BLaER1 (cell line): ENCODE measurements around the gene RIMKLA.

Experiments used
- H3K27ac ChIP-seq: shearing (Covaris generic); formaldehyde crosslinking; 2 replicates; pipeline ENCODE4 v1.8.1; 2022
- H3K27me3 ChIP-seq: shearing (Covaris generic); formaldehyde crosslinking; 2 replicates; pipeline ENCODE4 v1.8.1; 2022
- H3K36me3 ChIP-seq: shearing (Covaris generic); formaldehyde crosslinking; 2 replicates; pipeline ENCODE4 v1.8.1; 2022
- H3K4me1 ChIP-seq: shearing (Covaris generic); formaldehyde crosslinking; 2 replicates; pipeline ENCODE4 v1.8.1; 2022
- H3K4me2 ChIP-seq: shearing (Covaris generic); formaldehyde crosslinking; 2 replicates; pipeline ENCODE4 v1.8.1; 2022
- H3K4me3 ChIP-seq: shearing (Covaris generic); formaldehyde crosslinking; 2 replicates; pipeline ENCODE4 v1.8.1; 2022
- H3K9ac ChIP-seq: shearing (Covaris generic); formaldehyde crosslinking; 2 replicates; pipeline ENCODE4 v1.8.1; 2022
- H3K9me3 ChIP-seq: shearing (Covaris generic); formaldehyde crosslinking; 2 replicates; pipeline ENCODE4 v1.8.1; 2022
- H4K20me1 ChIP-seq: shearing (Covaris generic); formaldehyde crosslinking; 2 replicates; pipeline ENCODE4 v1.8.1; 2022
- Cebpa-rat ChIP-seq: shearing (Covaris generic); IDR thresholded peaks from 2 replicates; pipeline ENCODE4 v1.8.1; 2022

The RIMKLA gene

DNA sequence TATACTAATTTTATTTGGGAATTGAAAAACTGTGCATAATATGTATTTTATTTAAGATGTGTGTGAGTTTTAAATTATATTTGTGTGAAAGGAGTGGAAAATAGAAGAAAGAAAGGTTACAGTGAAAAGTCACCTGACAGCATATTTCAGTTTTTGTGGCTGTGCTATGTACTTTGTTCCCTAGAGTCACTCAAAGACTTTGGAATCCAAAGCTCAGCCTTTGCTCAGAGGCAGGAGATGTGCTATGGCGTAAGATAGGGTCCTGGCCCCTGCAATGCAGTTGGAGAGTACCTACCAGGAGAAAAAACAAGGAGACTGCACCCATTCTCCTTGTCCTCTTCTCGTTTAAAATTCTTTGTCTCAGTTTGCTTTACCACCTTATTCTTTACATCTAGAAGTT lies 85.4 kb downstream of the RIMKLA start:
- H3K9ac ChIP-seq = no peak overlapping the region
- H3K36me3 ChIP-seq = peaks cover under 1% of the 10 kb centered on the region; the same call in 1 of the 2 replicates
- peaks cover 17% of the 10 kb centered on the region for H3K4me1 ChIP-seq
- H3K4me3 ChIP-seq = no peak overlapping the region
- H4K20me1 ChIP-seq = peaks cover 13% of the 10 kb centered on the region; the same call in 1 of the 2 replicates
- H3K27me3 ChIP-seq = peaks cover 14% of the 10 kb centered on the region
- TF ChIP-seq Cebpa-rat = no peak
- no peaks in the 10 kb centered on the region for H3K9me3 ChIP-seq
- H3K27ac ChIP-seq = no peak overlapping the region
- H3K4me2 ChIP-seq = no peak overlapping the region

DNA sequence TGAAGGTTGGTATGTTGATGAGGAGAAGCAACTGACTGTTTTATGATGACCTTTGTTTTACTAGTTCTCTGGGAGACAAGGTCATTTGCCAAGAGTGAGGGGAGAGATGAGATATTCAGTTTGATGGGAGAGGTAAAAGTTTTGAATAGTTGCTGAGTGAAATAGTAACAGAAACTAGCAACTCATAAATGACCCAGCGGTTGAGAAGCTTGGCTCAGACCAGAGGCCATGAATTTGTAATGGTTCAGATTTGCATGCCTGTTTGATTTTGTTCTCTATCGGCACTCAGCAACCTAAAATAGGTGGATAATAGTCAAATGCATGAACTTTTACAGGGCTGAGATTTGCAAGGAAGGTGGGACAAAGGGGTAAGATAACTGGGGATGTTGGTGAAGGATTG lies 89.1 kb downstream of the RIMKLA start:
- H3K9ac ChIP-seq = no peak overlapping the region
- no peaks in the 10 kb centered on the region for H3K27me3 ChIP-seq
- no peak overlapping the region for H3K4me3 ChIP-seq
- no peaks in the 10 kb centered on the region for H3K9me3 ChIP-seq
- no peak for TF ChIP-seq Cebpa-rat
- no peaks in the 10 kb centered on the region for H3K36me3 ChIP-seq
- H4K20me1 ChIP-seq = no peaks in the 10 kb centered on the region
- no peak overlapping the region for H3K4me2 ChIP-seq
- no peaks in the 10 kb centered on the region for H3K4me1 ChIP-seq
- no peak overlapping the region for H3K27ac ChIP-seq
